Activated B cell treated with CpG ODN at 0.5 μM for 24 hours (primary cell): ENCODE data around the gene FSTL4. TPM values are rescaled to one million over a fixed set of nuclear protein-coding genes. Genes with fewer than 3 reads are reported as not detected.

Experiments used
- ATAC-seq: fragments of 200-7000 bp; cut with Tn5 transposase; one replicate; pipeline ENCODE4 v1.10.0; 2021; ENCODE audit warnings: low read depth, mild to moderate bottlenecking, moderate library complexity
- CTCF ChIA-PET: fragments of 350-600 bp; sonication (Branson Sonifier 250); formaldehyde crosslinking; loops from one replicate; lab custom pipeline; 2021; ENCODE audit warnings: antibody characterized with exemption; lab: Charles Lee
- POLR2A ChIA-PET: fragments of 350-600 bp; sonication (Branson Sonifier 250); formaldehyde crosslinking; loops from one replicate; lab custom pipeline; 2021; ENCODE audit warnings: antibody characterized with exemption; lab: Charles Lee
- DNase-seq: peaks from one replicate; pipeline ENCODE4 v3.0.0; 2022
- H3K27ac Mint-ChIP-seq: one replicate; pipeline ENCODE4 v1.8.0; 2020; ENCODE audit warnings: mixed read lengths
- H3K27me3 Mint-ChIP-seq: one replicate; pipeline ENCODE4 v1.8.0; 2021; ENCODE audit warnings: mixed read lengths
- H3K36me3 Mint-ChIP-seq: one replicate; pipeline ENCODE4 v1.8.0; 2021; ENCODE audit warnings: low read depth, mixed read lengths
- H3K4me1 Mint-ChIP-seq: one replicate; pipeline ENCODE4 v1.8.0; 2021; ENCODE audit warnings: mixed read lengths
- H3K4me3 Mint-ChIP-seq: one replicate; pipeline ENCODE4 v1.8.0; 2020; ENCODE audit warnings: mild to moderate bottlenecking, mixed read lengths
- H3K9me3 Mint-ChIP-seq: one replicate; pipeline ENCODE4 v1.8.0; 2020; ENCODE audit warnings: mixed read lengths
- intact Hi-C: fragments of 100-400 bp; cut with micrococcal nuclease; formaldehyde crosslinking; loops from one replicate; pipeline ENCODE4 v1.15.1; 2024
- total RNA-seq: library from RNA; stranded (reverse); gene quantifications from 2 replicates; pipeline ENCODE4 v1.2.3, GENCODE V29; 2022
- TF ChIP-seq, protein P1 (sequence below): fragments of 200-600 bp; IDR thresholded peaks from one replicate; pipeline ENCODE4 v1.8.0; 2022; ENCODE audit warnings: antibody characterized with exemption, mild to moderate bottlenecking

FSTL4 gene
- total RNA-seq, 1 donor from 2014 or later, result 1.7 TPM

DNA sequence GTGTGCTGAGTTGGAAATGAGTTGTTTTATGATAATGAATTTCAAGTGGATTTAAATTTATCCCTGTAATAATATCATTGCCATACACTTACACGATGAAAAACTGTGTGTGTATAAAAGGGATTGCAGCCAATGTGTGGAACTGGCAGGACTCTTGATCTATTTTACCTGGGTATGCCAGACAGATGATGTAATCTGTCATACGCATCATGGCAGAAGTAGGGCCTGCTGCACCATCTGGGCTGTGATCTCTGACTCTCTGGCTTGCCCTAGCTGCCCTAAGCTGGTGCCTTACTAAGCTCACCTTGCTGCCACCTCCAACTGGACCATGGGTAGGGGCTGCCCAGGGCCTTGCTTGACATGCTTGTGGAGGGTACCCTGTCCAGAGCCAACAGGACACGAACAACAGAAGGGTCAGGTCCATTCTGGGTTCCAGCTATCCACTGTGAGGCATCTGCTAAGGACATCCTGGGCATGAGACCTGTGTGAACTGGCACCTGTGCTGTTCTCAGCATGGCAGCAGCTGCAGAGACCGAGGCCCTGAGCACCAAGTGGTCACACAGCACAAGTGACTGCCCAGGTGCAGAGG lies 184.2 kb downstream of the FSTL4 start:
- H3K9me3 Mint-ChIP-seq, result no peaks in the 10 kb centered on the region
- no peak overlapping the region for H3K4me3 Mint-ChIP-seq
- ATAC-seq (no peak), DNase-seq (no peak)
- no peak overlapping the region for H3K27ac Mint-ChIP-seq
- no peaks in the 10 kb centered on the region for H3K36me3 Mint-ChIP-seq
- POLR2A ChIA-PET, result interaction anchor here (0.6 kb wide), 1 partner anchor 209 kb away, joined by 3 read pairs; no protein-coding TSS in a partner anchor
- CTCF ChIA-PET, result no interaction called here
- peaks cover 10% of the 10 kb centered on the region for H3K4me1 Mint-ChIP-seq
- H3K27me3 Mint-ChIP-seq, result peaks cover 5% of the 10 kb centered on the region
- intact Hi-C loops, result loop anchor here (10.0 kb wide), 1 partner anchor 547 kb away; no protein-coding TSS in a partner anchor
- TF ChIP-seq, protein P1, sequence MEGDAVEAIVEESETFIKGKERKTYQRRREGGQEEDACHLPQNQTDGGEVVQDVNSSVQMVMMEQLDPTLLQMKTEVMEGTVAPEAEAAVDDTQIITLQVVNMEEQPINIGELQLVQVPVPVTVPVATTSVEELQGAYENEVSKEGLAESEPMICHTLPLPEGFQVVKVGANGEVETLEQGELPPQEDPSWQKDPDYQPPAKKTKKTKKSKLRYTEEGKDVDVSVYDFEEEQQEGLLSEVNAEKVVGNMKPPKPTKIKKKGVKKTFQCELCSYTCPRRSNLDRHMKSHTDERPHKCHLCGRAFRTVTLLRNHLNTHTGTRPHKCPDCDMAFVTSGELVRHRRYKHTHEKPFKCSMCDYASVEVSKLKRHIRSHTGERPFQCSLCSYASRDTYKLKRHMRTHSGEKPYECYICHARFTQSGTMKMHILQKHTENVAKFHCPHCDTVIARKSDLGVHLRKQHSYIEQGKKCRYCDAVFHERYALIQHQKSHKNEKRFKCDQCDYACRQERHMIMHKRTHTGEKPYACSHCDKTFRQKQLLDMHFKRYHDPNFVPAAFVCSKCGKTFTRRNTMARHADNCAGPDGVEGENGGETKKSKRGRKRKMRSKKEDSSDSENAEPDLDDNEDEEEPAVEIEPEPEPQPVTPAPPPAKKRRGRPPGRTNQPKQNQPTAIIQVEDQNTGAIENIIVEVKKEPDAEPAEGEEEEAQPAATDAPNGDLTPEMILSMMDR, result no peak

DNA sequence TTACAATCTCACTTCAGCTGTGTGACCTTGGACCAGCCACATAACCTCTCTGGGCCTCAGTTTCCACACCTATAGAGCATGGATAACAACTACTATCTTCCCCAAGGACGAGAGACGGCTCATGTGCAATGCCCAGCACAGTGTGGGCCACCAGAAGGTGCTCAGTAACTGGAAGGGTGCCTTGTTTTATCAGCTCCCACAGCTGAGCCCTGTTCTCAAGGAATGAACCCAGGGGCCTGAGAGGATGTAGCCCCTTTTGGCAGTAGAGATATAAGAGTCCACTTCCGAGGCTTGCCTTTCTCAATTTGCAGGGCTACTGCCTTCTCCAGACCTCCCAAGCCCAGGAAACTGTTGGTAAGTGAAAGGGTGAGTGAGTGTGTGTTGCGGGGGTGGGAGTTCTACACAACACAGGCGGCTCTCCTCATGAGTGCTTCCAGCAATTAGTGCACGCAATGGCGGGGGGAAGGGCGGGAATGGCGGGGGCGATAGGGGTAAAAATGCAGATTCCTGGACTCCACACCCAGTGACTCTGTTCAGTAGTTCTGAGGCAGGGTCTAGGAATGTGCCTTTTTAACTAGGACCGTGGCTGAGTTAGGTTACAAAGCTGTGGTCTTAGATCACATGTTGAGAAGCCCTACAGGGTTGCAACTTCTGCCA lies 185.1 kb downstream of the FSTL4 start:
- TF ChIP-seq, protein P1, result no peak
- Mint-ChIP-seq H3K4me1 (peaks cover 10% of the 10 kb centered on the region), H3K4me3 (no peak overlapping the region), H3K27ac (no peak overlapping the region), H3K27me3 (peaks cover 5% of the 10 kb centered on the region), H3K9me3 (no peaks in the 10 kb centered on the region), H3K36me3 (no peaks in the 10 kb centered on the region)
- DNase-seq, result no peak
- ChIA-PET POLR2A (interaction anchor here (1.5 kb wide), 1 partner anchor 9 kb away, joined by 3 read pairs; no protein-coding TSS in a partner anchor), CTCF (no interaction called here)
- ATAC-seq, result no peak
- intact Hi-C loops, result loop anchor here (10.0 kb wide), 1 partner anchor 548 kb away; no protein-coding TSS in a partner anchor

DNA sequence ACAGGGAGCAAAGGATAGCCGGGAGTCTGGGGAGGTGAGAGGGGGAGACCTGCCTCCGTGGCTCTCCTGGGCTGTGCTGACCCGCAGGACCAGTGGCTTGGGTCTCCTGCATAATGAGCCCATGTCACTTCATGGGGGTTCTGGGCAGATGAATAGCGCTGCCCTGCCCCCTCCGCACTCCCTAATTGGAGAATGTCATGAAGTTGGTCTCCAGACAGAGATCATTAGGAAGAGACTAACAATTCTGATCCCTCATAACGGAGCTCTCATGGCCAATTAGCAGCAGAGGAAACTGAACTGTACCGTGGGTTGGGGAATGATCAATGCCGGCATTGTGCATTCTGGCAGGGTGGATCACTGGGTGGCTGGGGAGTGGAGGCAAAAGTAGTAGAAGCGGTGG lies 186.1 kb downstream of the FSTL4 start:
- Mint-ChIP-seq H3K27ac (no peak overlapping the region), H3K4me3 (no peak overlapping the region), H3K36me3 (no peaks in the 10 kb centered on the region), H3K27me3 (peaks cover 5% of the 10 kb centered on the region), H3K4me1 (peaks cover 10% of the 10 kb centered on the region), H3K9me3 (no peaks in the 10 kb centered on the region)
- ChIA-PET POLR2A (interaction anchor here (1.5 kb wide), 1 partner anchor 10 kb away, joined by 3 read pairs; no protein-coding TSS in a partner anchor), CTCF (interaction anchor here (0.8 to 3.3 kb wide), 4 partner anchors 24 to 443 kb away, joined by 3 to 23 read pairs (median 10); no protein-coding TSS in a partner anchor)
- intact Hi-C loops, result loop anchor here (10.0 kb wide), 1 partner anchor 549 kb away; no protein-coding TSS in a partner anchor
- DNase-seq (no peak), ATAC-seq (no peak)
- TF ChIP-seq, protein P1, result no peak

DNA sequence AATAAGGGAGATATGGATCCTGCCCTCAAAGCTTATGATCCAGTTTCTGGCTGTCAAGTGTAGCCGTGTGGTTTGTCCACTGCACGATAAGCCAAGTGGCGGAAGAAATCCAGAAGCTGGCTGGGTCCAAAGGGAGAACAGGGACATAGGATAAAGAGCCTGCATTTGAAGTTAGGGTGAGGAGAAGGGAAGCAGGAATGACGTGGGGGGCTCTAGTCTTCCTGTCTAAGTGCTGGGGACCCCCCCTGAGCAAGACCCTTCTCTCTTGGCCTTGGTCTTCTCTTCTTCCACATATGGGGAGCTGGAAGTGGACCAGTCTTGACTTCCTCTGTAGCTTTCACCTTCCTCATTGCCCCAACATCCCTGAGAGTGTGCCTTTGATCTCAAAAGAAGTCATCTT lies 186.6 kb downstream of the FSTL4 start:
- H3K36me3 Mint-ChIP-seq, result no peaks in the 10 kb centered on the region

More for the DNA sequence above, 186.6 kb downstream of the FSTL4 start:
- CTCF ChIA-PET, result interaction anchor here (1.1 to 3.3 kb wide), 4 partner anchors 14 to 444 kb away, joined by 3 to 23 read pairs (median 10); no protein-coding TSS in a partner anchor
- intact Hi-C loops, result loop anchor here (10.0 kb wide), 1 partner anchor 549 kb away; no protein-coding TSS in a partner anchor
- no peak overlapping the region for H3K27ac Mint-ChIP-seq
- H3K4me1 Mint-ChIP-seq, result peaks cover 10% of the 10 kb centered on the region
- POLR2A ChIA-PET, result no interaction called here
- no peak overlapping the region for H3K4me3 Mint-ChIP-seq
- TF ChIP-seq, protein P1, result no peak
- DNase-seq (no peak), ATAC-seq (no peak)
- H3K9me3 Mint-ChIP-seq, result no peaks in the 10 kb centered on the region
- peaks cover 5% of the 10 kb centered on the region for H3K27me3 Mint-ChIP-seq
